IMR-90 (cell line): ENCODE measurements around the gene ZNF385B. TPM values are rescaled to one million over a fixed set of nuclear protein-coding genes. Genes with fewer than 3 reads are reported as not detected.

ENCODE experiments used
- ATAC-seq: fragments of 200-7000 bp; cut with Tn5 transposase; 2 replicates; pipeline ENCODE4 v1.9.1; 2020; ENCODE audit warnings: low read depth, mild to moderate bottlenecking, moderate library complexity
- BruUV-seq: library from RNA; stranded (reverse); fragments of 400-500 nt; replicated peaks from 2 replicates; lab custom pipeline; 2021; lab: Mats Ljungman, UMichigan
- CTCF ChIA-PET: fragments of 300-600 bp; formaldehyde crosslinking; extraction: SDS; loops from one replicate; lab custom pipeline; 2021; ENCODE audit warnings: antibody characterized with exemption; lab: Yijun Ruan, JAX
- POLR2A ChIA-PET: fragments of 300-600 bp; sonication (Branson Sonifier 250); formaldehyde crosslinking; loops from one replicate; lab custom pipeline; 2022; ENCODE audit warnings: antibody characterized with exemption; ENCODE audit not compliant: unreplicated experiment; lab: Charles Lee
- DNase-seq: peaks from one replicate; pipeline ENCODE4 v3.0.0; 2013
- H2AFZ ChIP-seq: replicated peaks from 2 replicates; pipeline ENCODE3; 2013; ENCODE audit warnings: low read length, mild to moderate bottlenecking; ENCODE audit not compliant: poor library complexity
- H2AK5ac ChIP-seq: 2 replicates; pipeline ENCODE4 v1.6.1; 2013; ENCODE audit warnings: low read depth, low read length, inconsistent platforms
- H2AK9ac ChIP-seq: replicated peaks from 2 replicates; pipeline ENCODE3; 2013; ENCODE audit warnings: mild to moderate bottlenecking, low read depth, low read length, moderate library complexity; ENCODE audit not compliant: poor library complexity
- H2BK120ac ChIP-seq: 2 replicates; pipeline ENCODE4 v1.6.1; 2013; ENCODE audit warnings: low read depth, low read length, inconsistent platforms
- H2BK15ac ChIP-seq: 3 replicates; pipeline ENCODE4 v1.6.1; 2013; ENCODE audit warnings: low read depth, low read length, inconsistent platforms
- H2BK20ac ChIP-seq: 2 replicates; pipeline ENCODE4 v1.6.1; 2013; ENCODE audit warnings: low read depth, mild to moderate bottlenecking, inconsistent platforms, low read length, moderate library complexity
- H2BK5ac ChIP-seq: 2 replicates; pipeline ENCODE4 v1.6.1; 2013; ENCODE audit warnings: mild to moderate bottlenecking, low read depth, low read length, inconsistent platforms; ENCODE audit not compliant: poor library complexity, severe bottlenecking
- H3K14ac ChIP-seq: replicated peaks from 2 replicates; pipeline ENCODE4 v1.6.1; 2013; ENCODE audit warnings: low read depth, low read length, inconsistent platforms
- H3K18ac ChIP-seq: 2 replicates; pipeline ENCODE4 v1.6.1; 2013; ENCODE audit warnings: low read depth, low read length, control low read depth
- H3K23ac ChIP-seq: 2 replicates; pipeline ENCODE4 v1.6.1; 2013; ENCODE audit warnings: low read depth, low read length, inconsistent platforms
- H3K27ac ChIP-seq: 2 replicates; pipeline ENCODE4 v1.5.1; 2013; ENCODE audit warnings: mild to moderate bottlenecking, control low read depth, low read length; ENCODE audit not compliant: insufficient read depth
- H3K27me3 ChIP-seq: 2 replicates; pipeline ENCODE4 v1.6.1; 2013; ENCODE audit warnings: low read length; ENCODE audit not compliant: control insufficient read depth, insufficient read depth
- H3K36me3 ChIP-seq: 2 replicates; pipeline ENCODE4 v1.6.1; 2013; ENCODE audit warnings: low read length, mixed read lengths; ENCODE audit not compliant: control insufficient read depth, insufficient read depth
- H3K4ac ChIP-seq: 2 replicates; pipeline ENCODE4 v1.6.1; 2013; ENCODE audit warnings: low read depth, low read length, inconsistent platforms
- H3K4me1 ChIP-seq: 2 replicates; pipeline ENCODE4 v1.6.1; 2013; ENCODE audit warnings: low read length, mixed read lengths; ENCODE audit not compliant: control insufficient read depth, insufficient read depth
- H3K4me2 ChIP-seq: 2 replicates; pipeline ENCODE4 v1.6.1; 2013; ENCODE audit warnings: low read depth, mild to moderate bottlenecking, control low read depth, low read length, moderate library complexity
- H3K4me3 ChIP-seq: 2 replicates; pipeline ENCODE4 v1.5.1; 2013; ENCODE audit warnings: low read depth, mild to moderate bottlenecking, control low read depth, low read length, moderate library complexity; ENCODE audit not compliant: insufficient read depth
- H3K56ac ChIP-seq: 2 replicates; pipeline ENCODE4 v1.6.1; 2013; ENCODE audit warnings: low read length, inconsistent platforms; ENCODE audit not compliant: insufficient read depth; ENCODE audit errors: extremely low read depth
- H3K79me1 ChIP-seq, 2 experiments: 2 replicates each; pipeline ENCODE4 v1.6.1; 2013; ENCODE audit warnings: low read length in 2 of 2, inconsistent platforms in 1 of 2, low read depth in 1 of 2
- H3K9ac ChIP-seq: 2 replicates; pipeline ENCODE4 v1.6.1; 2013; ENCODE audit warnings: low read depth, low read length, control low read depth
- H3K9me1 ChIP-seq: 2 replicates; pipeline ENCODE4 v1.6.1; 2013; ENCODE audit warnings: low read length, inconsistent platforms; ENCODE audit not compliant: insufficient read depth
- H3K9me3 ChIP-seq: 2 replicates; pipeline ENCODE4 v1.6.1; 2013; ENCODE audit warnings: low read length; ENCODE audit not compliant: control insufficient read depth, insufficient read depth
- H4K20me1 ChIP-seq: 2 replicates; pipeline ENCODE4 v1.6.1; 2013; ENCODE audit warnings: low read length, inconsistent platforms; ENCODE audit not compliant: insufficient read depth
- H4K5ac ChIP-seq: 2 replicates; pipeline ENCODE4 v1.6.1; 2013; ENCODE audit warnings: mild to moderate bottlenecking, low read depth, low read length, control low read depth
- H4K8ac ChIP-seq, 2 experiments: 2 replicates each; pipeline ENCODE4 v1.6.1; 2013; ENCODE audit warnings: low read depth in 2 of 2, low read length in 2 of 2, control low read depth in 1 of 2, inconsistent platforms in 1 of 2
- H4K91ac ChIP-seq: 2 replicates; pipeline ENCODE4 v1.6.1; 2013; ENCODE audit warnings: low read depth, low read length, inconsistent platforms; ENCODE audit not compliant: insufficient read depth
- CHD1 ChIP-seq: IDR thresholded peaks from 2 replicates; pipeline ENCODE4 v1.6.1; 2012; ENCODE audit warnings: low read depth, low read length, improper control_type of control experiment
- MAZ ChIP-seq: IDR thresholded peaks from 2 replicates; pipeline ENCODE4 v1.6.1; 2012; ENCODE audit warnings: low read depth, mild to moderate bottlenecking, low read length, improper control_type of control experiment, moderate library complexity, borderline replicate concordance
- NFE2L2 ChIP-seq: fragments of 150-350 bp; IDR thresholded peaks from 2 replicates; pipeline ENCODE4 v1.6.1; 2016; ENCODE audit warnings: low read depth, mild to moderate bottlenecking, low read length
- POLR2A ChIP-seq: IDR thresholded peaks from 2 replicates; pipeline ENCODE4 v1.6.1; 2012; ENCODE audit warnings: mild to moderate bottlenecking, low read depth, low read length
- WGBS, 2 experiments: methylation state at CpG; one replicate each; pipeline versions ENCODE4 v1.1.5 to v1.1.7; 2013; ENCODE audit warnings: missing lambda C conversion rate in 2 of 2; ENCODE audit not compliant: insufficient read length in 1 of 2; ENCODE audit errors: extremely low coverage in 2 of 2; 5-methylcytosine and 5-hydroxymethylcytosine counted together
- dilution Hi-C: fragments of 300-500 bp; cut with HindIII; formaldehyde crosslinking; loops from one replicate; pipeline ENCODE4 v1.14.3; 2018; ENCODE audit warnings: low sequenced_read_pairs; ENCODE audit not compliant: unreplicated experiment
- in situ Hi-C: fragments of 300-500 bp; cut with MboI; formaldehyde crosslinking; loops from 3 replicates; pipeline ENCODE4 v1.14.3; 2019; ENCODE audit warnings: low sequenced_read_pairs, inconsistent platforms, mixed read lengths
- intact Hi-C: fragments of 100-400 bp; cut with micrococcal nuclease; formaldehyde crosslinking; loops from 2 replicates; pipeline ENCODE4 v1.10.0; 2022
- polyA plus RNA-seq, 3 experiments: library from polyadenylated mRNA; depleted of rRNA; stranded (reverse); fragments of >200 nt; gene quantifications; 2 replicates each; pipeline ENCODE4 v1.2.3, GENCODE V29; 2012; ENCODE audit warnings: low replicate concordance in 1 of 3
- total RNA-seq: library from RNA; depleted of rRNA; stranded (reverse); fragments of >200 nt; gene quantifications from 2 replicates; pipeline ENCODE4 v1.2.3, GENCODE V29; 2012
- TF ChIP-seq, protein P1 (sequence below): fragments of 150-350 bp; IDR thresholded peaks from 2 replicates; pipeline ENCODE4 v1.6.1; 2016; ENCODE audit warnings: low read depth, mild to moderate bottlenecking, low read length, moderate library complexity, borderline replicate concordance

The ZNF385B gene
- total and polyA plus RNA-seq, 2 of the 4 experiments (the other 2 are of a cell fraction) = not detected

GRCh38 chr2:179884193-179884592 is 22.8 kb upstream of the ZNF385B start:
- Histone ChIP-seq H3K9me3 (no peaks in the 10 kb centered on the region), H4K8ac (no peak overlapping the region), H3K9ac (no peak overlapping the region), H3K14ac (no peak overlapping the region), H4K5ac (no peak overlapping the region), H2BK20ac (no peak overlapping the region), H3K4me2 (no peak overlapping the region), H3K27ac (no peak overlapping the region), H3K56ac (no peak overlapping the region), H2BK120ac (no peak overlapping the region), H3K4me3 (no peak overlapping the region), H2BK5ac (no peak overlapping the region), H3K4me1 (no peaks in the 10 kb centered on the region), H3K79me1 (no peaks in the 10 kb centered on the region), H2AK9ac (no peak overlapping the region), H2AK5ac (no peak overlapping the region), H4K20me1 (no peaks in the 10 kb centered on the region), H3K36me3 (no peaks in the 10 kb centered on the region), H3K23ac (no peak overlapping the region), H2AFZ (peak overlapping the region; percentile 49), H3K9me1 (no peaks in the 10 kb centered on the region), H3K18ac (no peak overlapping the region), H3K27me3 (no peaks in the 10 kb centered on the region; the same call in 1 of the 2 replicates), H3K4ac (no peak overlapping the region), H2BK15ac (no peak overlapping the region), H4K91ac (no peak overlapping the region)
- POLR2A ChIA-PET = no interaction called here
- no peak for TF ChIP-seq CHD1
- TF ChIP-seq, protein P1, sequence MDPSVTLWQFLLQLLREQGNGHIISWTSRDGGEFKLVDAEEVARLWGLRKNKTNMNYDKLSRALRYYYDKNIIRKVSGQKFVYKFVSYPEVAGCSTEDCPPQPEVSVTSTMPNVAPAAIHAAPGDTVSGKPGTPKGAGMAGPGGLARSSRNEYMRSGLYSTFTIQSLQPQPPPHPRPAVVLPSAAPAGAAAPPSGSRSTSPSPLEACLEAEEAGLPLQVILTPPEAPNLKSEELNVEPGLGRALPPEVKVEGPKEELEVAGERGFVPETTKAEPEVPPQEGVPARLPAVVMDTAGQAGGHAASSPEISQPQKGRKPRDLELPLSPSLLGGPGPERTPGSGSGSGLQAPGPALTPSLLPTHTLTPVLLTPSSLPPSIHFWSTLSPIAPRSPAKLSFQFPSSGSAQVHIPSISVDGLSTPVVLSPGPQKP = no peak
- TF ChIP-seq NFE2L2 = no peak
- TF ChIP-seq POLR2A = no peak
- TF ChIP-seq MAZ = no peak
- in situ Hi-C loops (no loop called here), dilution Hi-C loops (no loop called here), intact Hi-C loops (no loop called here)
- ATAC-seq = no peak
- CTCF ChIA-PET = interaction anchor here (1.8 kb wide), 1 partner anchor 14 kb away, joined by 4 read pairs; no protein-coding TSS in a partner anchor
- DNase-seq = no peak
- no CpG with 5 or more reads among the region's 8 CpGs for WGBS, 2 experiments
- no TSS peak for BruUV-seq
